Hindlimb muscle (tissue), 1 donor: Measurements from ENCODE around the gene CDH4. TPM values are rescaled to one million over a fixed set of nuclear protein-coding genes. Genes with fewer than 3 reads are reported as not detected.
A peak's percentile ranks its signal among the peaks of the same experiment; 100 is the strongest.

Experiments
- DNase-seq: peaks from one replicate; pipeline ENCODE4 v3.0.0-alpha.2; 2013
- polyA plus RNA-seq: library from polyadenylated mRNA; unstranded; fragments of 120-200 nt; gene quantifications from one replicate; pipeline ENCODE4 v1.2.1, GENCODE V29; 2013; ENCODE audit not compliant: insufficient read length

Gene CDH4
- polyA plus RNA-seq, 1 donor, result 1.0 TPM

DNA sequence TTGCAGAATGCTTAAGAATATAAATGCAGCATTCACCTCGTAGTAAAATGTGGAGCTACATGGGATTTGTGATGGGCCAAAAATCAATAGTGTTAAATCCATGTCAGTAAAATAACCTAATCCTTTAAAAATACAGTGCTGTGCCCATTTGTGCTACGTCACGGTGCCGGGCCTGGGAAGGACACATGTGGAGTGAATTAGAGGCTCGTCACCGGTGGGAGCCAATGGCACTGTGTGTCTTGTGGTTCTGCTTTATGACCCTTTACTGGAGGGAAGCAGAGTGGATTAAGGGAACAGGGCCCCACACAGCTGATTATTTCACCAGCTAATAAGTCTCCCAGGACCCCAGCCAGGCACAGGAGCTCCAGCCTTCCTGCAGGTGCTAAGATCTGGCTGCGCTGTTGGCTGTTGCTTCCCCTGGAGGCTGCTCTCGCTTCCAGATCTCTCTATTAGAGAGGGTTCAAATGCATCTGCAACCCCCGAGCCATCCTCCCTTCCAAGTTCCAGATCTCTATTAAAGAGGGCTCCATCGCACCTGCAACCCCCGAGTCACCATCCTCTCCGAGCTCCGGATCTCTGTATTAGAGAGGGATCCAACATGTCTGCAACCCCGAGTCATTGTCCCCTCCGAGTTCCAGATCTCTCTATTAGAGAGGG lies 405.8 kb downstream of the CDH4 start:
- no peak for DNase-seq

DNA sequence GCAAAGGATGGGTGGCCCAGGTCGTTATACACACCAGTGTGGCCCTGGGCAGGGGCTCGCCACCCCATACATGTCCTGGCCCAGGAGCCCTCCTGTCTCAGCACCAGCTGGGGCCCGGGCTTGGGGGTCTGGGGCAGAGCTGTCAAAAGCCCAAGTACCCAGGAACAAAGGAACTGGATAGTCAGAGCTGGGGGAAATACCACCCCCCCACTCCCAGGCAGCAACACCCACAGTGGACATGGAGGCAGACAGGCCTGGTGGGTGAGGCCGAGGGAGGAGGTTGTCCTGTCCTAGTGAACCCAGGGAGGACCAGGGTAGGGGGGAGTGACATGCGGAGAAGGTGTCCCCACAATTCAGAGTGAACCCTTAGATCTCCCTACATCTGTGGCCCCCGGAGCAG lies 406.5 kb downstream of the CDH4 start:
- no peak for DNase-seq

- DNase-seq, result peak; percentile 73
Measured at GRCh38 chr20:61659246-61659993, 407.4 kb downstream of the CDH4 start.

DNA sequence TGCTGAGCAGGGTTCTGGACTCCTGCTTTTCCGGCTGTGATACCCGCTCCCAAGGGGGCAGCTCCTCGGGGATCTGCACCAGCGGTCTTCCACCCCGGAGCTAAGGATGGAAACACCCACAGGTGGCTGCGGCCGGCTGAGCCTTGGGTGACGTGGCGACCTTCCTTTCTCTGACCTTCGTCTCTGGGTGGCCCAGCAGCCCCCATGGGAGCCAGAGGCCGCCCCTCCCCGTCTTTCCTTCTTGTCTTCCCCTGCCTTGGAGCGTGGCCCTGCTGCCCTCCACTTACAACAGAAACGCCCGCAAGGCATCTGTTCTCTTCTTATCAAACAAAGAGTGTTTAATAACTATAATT lies 407.9 kb downstream of the CDH4 start:
- DNase-seq, result no peak

GRCh38 chr20:61660559-61660958 lies 408.5 kb downstream of the CDH4 start:
- no peak for DNase-seq

- DNase-seq, result no peak
Measured at GRCh38 chr20:61661025-61661424, 409.0 kb downstream of the CDH4 start.

GRCh38 chr20:61661583-61661982 lies 409.5 kb downstream of the CDH4 start:
- DNase-seq, result no peak

GRCh38 chr20:61662226-61662967 lies 410.3 kb downstream of the CDH4 start:
- DNase-seq, result no peak

DNA sequence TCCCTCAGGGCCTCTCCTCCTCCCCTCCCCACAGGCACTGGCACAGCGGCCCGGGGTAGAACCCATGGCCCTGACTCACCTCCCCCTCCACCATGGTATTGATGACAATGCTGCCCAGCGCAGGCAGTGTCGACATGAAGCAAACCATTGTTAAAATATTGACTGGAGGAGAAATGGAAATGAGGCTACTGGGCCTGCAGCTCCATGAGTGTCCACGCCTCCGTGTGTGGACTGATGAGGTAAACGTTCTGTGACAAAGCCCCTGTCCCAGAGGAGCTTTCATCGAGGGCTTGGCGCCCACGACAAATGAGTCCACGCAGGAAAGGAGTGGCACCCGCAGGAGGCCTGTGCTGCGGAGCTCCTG lies 410.9 kb downstream of the CDH4 start:
- no peak for DNase-seq

- DNase-seq, result no peak
Measured at GRCh38 chr20:61663521-61664425, 411.7 kb downstream of the CDH4 start.

DNA sequence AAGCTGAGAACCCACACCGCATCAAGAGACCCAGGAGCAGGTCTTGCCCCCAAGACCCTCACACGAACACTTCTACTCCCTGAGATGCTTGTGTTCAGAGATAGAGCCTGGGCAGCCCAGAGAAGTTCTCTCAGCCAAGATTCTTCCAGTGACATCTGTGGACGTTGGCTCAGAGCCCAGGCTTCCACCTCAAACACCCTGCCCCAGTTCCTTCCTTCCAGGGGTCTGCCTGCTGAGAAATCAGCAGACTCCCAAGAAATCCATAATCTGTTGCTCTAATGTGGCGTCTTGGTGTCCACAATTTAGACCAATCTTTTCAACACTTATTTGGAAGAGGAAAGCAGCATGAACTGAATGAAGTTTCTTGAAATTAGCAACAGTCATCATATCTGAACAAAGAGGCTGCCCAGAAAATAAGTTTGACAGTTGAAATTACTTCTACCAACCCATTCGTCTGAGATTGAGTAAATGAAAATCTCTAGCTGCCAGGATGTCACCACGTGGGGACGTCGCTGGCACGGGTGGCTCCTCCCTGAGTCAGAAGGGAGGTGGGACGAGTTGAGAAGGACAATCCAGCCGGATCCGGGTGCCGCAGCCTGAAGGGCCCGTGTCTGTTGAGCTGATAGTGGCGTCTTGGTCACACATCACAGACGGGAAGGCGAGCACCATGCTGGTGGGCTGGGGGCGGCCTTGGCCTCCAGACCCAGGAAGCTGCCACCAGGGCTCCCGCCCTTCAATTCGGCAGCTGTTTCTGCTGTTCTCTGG lies 412.7 kb downstream of the CDH4 start:
- no peak for DNase-seq

GRCh38 chr20:61665528-61666470 lies 413.7 kb downstream of the CDH4 start:
- DNase-seq, result no peak

DNA sequence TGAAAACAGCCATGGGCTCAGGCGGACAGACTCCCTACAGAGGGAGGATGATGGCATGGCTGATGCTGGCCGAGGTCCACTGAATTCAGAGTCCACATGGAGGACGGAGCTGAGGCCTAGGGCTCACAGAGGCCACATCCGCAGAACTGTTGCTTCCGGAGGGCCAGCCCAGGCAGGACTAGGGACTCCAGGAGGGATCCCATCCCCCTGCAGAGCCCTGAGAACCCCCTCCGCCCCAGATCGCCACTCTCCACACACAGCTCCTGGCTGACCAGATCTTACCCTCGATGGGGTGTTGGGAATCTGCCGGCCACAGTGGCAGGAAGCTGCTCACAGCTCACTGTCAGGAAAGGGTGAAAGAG lies 414.4 kb downstream of the CDH4 start:
- no peak for DNase-seq

- DNase-seq, result no peak
Measured at GRCh38 chr20:61667056-61667792, 415.2 kb downstream of the CDH4 start.

DNA sequence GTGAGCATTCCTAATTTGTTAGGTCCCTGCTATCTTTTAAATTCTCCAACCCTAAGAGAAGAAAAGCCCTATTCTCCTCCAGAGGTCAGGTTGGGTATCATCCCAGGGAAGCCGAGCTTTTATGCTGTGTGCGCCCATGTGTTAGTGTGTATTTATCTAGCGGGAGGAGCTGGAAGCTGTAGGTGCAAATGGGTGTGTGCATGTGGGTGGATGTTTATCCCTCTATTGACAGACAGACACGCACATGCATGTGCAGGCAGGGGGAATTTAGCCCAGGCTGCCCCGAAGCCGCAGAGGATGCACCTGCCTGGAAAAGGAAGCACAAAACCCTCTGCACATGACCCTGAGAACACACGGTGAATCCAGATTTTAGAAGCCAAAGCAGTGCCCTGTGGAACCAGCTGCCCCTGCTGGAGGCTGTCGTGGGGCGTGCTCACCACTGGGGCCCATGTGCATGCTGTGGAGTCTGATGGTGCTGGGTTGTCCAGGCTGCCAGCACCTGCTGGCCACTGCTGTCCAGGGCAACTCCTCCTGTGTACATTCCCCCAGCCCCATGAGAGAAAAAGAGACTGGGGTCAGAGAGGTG lies 416.1 kb downstream of the CDH4 start:
- DNase-seq, result no peak

DNA sequence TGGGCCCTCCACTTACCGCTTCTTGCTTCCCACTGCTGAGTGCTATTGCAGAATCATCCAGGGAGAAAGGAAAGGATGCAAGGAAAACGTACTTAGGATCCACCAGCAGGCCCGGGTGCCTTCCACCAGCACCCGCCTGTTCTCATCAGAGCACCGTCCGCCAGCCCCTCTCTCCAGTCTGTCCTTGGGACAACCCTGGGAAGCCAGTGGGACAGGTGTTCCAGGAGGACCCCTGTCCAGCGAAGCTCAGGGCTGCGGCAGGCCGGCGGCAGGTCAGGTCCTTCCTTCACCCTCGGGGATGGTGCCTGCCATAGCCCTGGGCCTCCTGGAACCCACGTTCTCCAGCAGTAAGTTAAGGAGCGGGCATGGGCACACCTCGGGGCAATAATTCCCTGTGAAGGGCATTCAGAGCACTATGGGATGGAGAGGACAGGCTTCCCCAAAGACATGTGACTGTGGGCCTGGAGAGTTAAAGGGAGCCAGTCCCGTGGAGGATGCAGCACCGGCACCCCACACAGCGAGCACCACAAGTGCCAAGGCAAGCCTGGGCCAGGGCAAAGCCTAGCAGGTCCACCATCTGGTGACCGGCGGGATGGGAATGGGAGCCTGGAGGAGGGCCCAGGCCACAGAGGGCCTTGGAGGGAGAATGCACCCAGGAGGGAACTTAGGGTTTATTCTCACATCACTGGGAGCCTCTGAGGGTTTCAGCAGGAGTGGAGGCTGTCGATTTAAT lies 416.9 kb downstream of the CDH4 start:
- no peak for DNase-seq

- no peak for DNase-seq
Measured at GRCh38 chr20:61670274-61670673, 418.2 kb downstream of the CDH4 start.

DNA sequence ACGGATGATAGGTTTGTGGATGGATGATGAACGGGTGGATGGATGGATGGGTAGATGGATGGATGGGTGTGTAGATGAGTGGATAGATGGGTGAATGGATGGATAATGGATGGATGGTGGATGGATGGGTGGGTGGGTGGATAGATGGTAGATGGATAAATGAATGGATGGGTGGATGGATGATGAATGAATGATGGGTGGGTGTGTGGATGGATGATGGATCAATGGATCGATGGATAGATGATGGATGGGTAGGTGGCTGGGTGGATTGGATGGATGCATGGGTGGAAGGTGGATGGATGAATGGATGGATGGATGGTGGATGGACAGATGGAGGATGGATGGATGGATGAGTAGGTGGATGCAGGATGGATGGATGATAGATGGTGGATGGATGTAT lies 419.5 kb downstream of the CDH4 start:
- no peak for DNase-seq
